Measurements from ENCODE around the gene TIMM29.

TIMM29 gene

DNA sequence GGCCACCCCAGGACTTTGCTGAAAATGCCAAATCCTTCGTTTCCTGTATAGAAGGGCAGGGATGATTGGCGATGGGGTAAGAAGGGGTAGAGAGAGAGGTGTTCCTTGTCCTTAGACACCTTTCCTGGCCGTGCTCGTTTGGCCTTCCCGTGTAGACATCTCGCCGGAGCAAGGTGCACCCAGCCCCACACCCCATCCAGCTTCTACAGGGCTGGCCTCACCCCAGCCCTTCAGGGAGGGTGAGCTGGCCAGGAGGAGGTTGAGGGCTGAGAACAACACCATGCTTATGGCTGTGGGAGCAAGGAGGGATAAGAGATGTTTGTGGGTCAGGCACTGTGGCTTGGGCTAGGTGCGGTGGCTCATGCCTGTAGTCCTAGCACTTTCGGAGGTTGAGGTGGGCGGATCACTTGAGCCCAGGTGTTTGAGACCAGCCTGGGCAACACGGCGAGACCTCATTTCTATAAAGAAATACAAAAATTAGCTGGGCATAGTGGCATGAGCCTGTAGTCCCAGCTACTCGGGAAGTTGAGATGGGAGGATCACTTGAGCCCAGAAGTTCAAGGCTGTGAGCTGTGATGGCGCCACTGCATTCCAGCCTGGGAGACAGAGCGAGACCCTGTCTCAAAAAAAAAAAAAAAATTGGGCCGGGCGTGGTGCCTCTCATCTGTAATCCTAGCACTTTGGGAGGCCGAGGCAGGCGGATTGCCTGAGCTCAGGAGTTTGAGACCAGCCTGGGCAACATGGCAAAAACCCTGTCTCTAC lies 47.7 kb downstream of the TIMM29 start:
- Histone ChIP-seq H3K9me3 (ENCODE audit: control insufficient read depth, low read depth, low read length) (no peaks in the 10 kb centered on the region), H3K27me3 (ENCODE audit: control insufficient read depth, insufficient read depth, low read length) (no peaks in the 10 kb centered on the region), H3K27ac (ENCODE audit: low read length) (no peak overlapping the region), H3K36me3 (ENCODE audit: control insufficient read depth, low read depth, low read length) (no peaks in the 10 kb centered on the region), H3K9ac (ENCODE audit: low read length) (no peak overlapping the region), H3K4me3 (ENCODE audit: low read length) (no peak overlapping the region), H3K4me1 (ENCODE audit: control insufficient read depth, low read depth, low read length) (no peaks in the 10 kb centered on the region)

DNA sequence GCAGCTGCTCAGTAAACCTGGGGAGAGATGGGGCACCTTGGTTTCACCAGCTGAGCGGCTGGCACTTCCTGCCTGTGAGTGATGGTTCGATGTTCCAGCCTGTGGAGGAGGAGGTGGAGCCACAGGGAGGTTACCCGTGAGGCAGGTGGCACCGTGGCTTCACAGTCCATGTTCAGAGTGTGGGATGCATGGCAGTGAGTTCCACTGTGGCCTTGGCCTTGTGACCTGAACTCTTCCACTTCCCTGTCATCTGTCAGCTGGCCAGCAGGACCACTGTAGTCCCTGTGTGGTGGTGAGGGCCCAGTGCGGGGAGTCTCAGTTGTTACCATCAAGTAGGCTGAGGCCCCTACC lies 49.1 kb downstream of the TIMM29 start:
- H3K4me1 ChIP-seq (ENCODE audit: control insufficient read depth, low read depth, low read length) = no peaks in the 10 kb centered on the region
- no peaks in the 10 kb centered on the region for H3K9me3 ChIP-seq (ENCODE audit: control insufficient read depth, low read depth, low read length)
- no peak overlapping the region for H3K27ac ChIP-seq (ENCODE audit: low read length)
- no peak overlapping the region for H3K9ac ChIP-seq (ENCODE audit: low read length)
- no peak overlapping the region for H3K4me3 ChIP-seq (ENCODE audit: low read length)
- H3K27me3 ChIP-seq (ENCODE audit: control insufficient read depth, insufficient read depth, low read length) = no peaks in the 10 kb centered on the region
- no peaks in the 10 kb centered on the region for H3K36me3 ChIP-seq (ENCODE audit: control insufficient read depth, low read depth, low read length)

Data from iPS-18a (cell line).